GM18909 (cell line): ENCODE results near the gene BCAR1.
A peak's percentile ranks its signal among the peaks of the same experiment; 100 is the strongest.
"Not testable (repeated sequence)": the region's sequence is repeated elsewhere in the genome, so short reads cannot be mapped to it uniquely, and the experiment has no call there.

ENCODE experiments used
- ATAC-seq: cut with Tn5 transposase; IDR thresholded peaks from one replicate; pipeline ENCODE4 v1.9.1; 2021; ENCODE audit warnings: mild to moderate bottlenecking; ENCODE audit not compliant: unreplicated experiment, poor library complexity

The BCAR1 gene

DNA sequence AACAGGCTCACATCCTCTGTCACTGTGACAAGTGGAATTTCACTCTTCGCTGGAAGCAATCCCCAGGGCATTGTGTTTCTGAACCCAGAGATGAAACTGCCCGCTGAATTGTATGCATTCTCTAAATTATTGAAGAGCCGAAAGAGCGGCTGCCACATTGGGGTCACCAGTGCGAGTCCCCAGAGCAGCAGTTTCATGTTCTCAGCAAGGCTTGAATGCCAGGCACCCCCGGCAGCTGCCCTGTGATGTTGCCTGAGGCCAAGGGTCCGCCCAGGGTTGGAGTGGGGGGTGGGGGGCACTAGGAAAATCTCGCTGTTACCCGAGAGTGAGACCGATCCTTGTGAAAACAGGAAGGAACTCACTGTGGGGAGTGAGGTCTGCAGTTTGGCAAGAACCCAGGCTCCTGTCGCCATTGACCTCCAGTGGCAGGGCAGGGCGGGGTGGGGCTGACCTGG is 20.7 kb upstream of the BCAR1 start:
- ATAC-seq: peak; percentile 69

- peak; percentile 27 for ATAC-seq
Measured at GRCh38 chr16:75271441-75272096, 20.1 kb upstream of the BCAR1 start.

GRCh38 chr16:75269358-75269757 is 17.9 kb upstream of the BCAR1 start:
- ATAC-seq: not testable (repeated sequence)

- no peak for ATAC-seq
Measured at GRCh38 chr16:75267631-75268264, 16.3 kb upstream of the BCAR1 start.

- ATAC-seq: no peak
Measured at GRCh38 chr16:75266738-75267630, 15.6 kb upstream of the BCAR1 start.

DNA sequence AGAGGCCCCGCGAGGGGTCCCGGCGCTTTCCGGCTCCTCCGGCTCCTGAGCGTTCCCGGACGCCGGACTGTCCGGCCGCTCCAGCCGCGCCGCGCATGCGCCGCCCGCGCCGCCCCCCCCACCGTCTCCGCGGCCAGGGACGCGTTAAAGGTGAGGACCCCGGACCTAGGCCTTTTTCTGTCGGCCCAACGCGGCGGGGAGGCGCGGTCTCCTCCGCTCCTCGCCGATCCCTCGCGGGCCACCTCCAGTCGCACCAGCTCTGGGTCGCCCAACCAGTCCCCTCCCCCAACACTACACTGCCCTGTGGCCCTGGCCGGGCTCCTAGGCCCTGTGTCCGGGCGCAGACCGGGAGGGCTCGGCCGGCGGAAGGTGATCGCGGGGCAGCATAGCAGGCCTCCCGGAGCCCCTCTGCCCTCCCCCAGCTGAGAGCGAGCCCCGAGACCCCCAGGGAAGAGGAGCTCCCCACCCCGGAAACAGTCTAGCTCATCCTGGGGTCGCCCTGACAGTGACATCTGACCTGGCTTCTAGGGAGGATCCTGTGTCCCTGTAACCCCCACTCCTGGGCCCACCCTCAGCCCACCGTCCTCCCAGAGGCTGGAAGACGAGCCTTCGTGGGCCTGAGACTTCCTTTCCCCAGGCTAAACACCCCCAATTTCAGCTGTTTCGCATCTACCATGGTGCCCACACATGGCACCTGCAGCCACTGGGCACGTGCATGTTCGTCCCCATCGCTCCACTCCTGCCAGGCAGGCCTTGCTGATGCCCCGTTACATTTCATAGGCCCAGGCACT is 14.7 kb upstream of the BCAR1 start:
- peak; percentile 70 for ATAC-seq

DNA sequence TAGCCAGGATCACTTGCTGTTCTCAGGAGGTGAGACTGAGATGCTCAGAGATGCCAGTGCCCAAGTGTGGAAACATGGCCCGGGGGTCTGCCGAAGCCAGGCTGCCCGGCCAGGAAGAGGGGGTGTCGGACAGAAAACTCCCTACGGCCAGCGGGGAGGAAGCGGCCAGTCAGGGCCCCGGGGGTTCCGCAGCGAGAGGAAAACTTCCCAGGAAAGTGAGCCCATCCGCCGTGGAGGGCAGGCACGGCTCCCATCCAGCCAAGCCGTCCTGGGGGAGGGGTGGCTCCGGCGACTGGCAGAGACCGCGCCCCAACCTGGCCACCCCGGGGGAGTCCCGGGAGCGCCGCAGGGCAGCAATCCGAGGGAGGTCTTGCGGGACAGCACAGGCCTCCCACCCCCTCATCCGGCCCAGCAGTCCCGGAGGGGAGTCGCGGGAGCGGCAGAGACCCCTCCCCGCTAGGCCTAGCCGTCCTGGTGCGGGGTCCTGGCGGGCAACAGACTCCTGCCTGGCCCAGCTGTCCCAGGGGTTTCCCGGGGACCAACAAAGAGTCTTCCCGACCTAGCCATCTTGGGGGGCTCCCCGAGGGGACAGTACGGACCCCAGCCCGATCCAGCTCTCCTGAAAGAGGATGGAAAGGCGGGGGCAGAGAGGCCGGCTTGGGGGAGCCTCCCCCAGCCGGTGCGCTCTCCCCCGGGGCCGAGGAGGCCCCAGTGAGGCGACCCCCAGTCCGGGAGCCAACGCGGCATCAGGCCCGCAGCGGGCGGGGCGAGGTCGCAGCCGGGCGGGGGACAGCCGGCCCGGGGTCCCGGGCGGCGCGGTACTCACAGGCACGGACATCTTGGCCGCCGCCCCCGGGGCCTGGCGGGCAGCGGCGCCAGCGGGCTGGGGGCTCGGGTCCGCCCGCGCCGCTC is 13.8 kb upstream of the BCAR1 start:
- ATAC-seq: peak; percentile 29

GRCh38 chr16:75264457-75264998 is 13.1 kb upstream of the BCAR1 start:
- no peak for ATAC-seq

DNA sequence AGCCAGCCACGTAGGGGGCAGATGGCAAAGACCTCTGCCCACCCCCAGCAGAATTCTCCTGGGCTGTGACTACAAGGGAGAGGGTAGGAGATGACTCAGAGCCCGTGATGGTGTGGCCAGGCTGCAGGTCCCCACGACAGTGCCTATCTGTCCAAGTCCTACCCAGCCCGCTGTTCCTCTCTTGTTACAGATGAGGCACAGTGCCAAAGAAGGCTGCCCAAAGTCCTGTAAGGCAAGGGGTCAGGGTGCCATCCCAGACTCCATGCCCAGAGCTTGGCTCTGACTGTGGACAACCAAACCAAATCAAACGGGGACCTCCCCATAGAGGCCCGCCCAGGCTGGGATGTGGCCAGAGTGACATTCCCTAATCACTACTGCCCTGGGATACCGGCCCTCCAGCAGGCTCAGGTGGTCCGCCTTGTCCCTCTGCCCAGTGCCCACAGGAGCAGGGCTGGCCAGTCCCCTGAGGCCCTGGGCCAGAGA is 12.6 kb upstream of the BCAR1 start:
- no peak for ATAC-seq

GRCh38 chr16:75263291-75263962 is 12.0 kb upstream of the BCAR1 start:
- no peak for ATAC-seq

- no peak for ATAC-seq
Measured at GRCh38 chr16:75262800-75263127, 11.3 kb upstream of the BCAR1 start.

DNA sequence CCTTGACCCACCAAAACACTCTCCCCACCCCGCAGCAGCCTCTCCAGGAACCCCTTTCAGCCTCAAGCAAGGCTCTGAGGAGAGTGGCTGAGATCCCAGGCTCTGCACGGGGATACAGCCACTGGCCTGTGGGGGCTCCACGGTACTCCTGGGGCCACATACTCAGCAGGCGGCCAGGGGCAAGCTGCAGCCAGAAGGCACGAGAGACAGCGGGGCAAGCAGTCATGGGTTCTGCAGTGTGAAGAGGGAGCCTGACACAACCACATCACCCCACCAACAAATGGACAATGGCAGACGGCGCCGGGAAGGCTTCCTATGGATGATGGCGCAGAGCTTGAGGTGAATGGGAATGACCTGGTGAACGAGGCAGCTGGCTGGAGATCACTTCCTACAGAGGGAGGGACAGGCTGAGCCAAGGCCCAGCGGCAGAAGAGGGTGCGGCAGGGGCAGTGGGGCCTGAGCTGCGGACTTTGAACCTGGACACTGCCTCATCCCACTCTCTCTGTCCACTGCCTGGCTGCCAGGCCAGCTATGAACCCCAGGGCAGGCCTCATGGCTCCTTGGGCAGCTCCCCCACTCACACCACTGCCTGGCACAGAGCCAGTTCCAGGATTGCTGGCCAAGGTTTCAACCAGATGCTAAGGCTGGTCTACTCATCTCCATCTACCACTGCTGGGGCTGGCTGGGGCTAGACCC is 10.8 kb upstream of the BCAR1 start:
- ATAC-seq: no peak

- no peak for ATAC-seq
Measured at GRCh38 chr16:75261590-75262078, 10.2 kb upstream of the BCAR1 start.

- ATAC-seq: no peak
Measured at GRCh38 chr16:75260851-75261589, 9.6 kb upstream of the BCAR1 start.

DNA sequence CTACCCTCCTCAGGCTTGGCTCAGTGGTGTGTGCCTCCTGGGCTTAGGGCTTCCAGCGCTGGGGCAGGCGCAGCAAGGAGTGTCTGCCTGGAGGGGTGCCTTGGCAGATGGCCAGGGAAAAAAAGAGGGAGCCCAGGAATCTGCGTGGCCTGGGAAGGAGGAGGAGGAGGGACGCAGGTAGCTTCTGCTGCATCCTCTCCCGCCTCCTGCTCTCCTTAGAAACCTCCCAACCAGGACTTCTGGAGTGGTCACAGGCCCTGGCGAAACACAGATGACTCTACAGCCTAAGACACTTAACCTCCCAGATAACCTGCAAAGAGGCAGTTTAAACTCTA is 7.3 kb upstream of the BCAR1 start:
- ATAC-seq: no peak

DNA sequence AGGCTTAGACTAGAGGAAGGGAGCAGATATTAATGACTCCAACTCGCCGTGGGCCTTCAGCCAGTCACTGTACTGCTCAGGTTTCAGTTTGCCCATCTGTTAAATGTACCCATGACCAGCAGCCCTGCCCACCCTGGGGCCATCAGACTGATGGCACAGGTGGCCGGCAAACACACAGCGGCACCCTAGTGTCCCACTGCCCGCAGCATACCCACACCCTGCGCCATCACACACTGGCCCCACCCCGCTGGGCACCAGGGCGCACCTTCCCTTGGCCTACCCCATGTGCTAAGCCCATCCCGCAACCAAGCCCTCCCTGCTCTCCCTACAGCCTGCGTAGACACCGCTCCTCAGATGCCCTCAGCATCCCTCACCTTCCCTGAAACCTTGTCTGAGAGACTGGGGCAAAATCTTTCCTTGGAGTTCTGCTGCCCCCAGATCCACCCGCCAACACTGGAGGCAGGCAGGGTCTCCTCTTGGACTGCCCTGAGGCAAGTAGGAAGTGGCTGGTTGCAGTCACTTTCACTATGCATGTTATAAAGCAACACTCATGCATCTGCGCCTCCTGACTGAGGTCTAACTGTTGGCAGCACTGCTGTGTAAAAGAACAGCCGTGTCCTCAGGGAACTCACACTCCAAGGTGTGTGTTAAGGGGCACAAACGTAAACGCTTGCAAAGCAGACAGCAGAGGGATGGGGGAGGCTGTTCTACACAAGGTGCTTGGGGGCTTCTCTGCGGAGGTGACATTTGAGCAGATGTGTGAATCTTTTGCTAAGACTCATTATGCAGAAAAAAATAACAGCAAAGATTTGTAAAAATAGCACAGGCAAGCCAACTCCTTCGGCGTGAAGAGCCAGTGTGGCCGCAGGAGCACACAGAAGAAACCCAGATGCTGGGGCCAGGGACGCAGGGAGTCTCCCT is 6.7 kb upstream of the BCAR1 start:
- no peak for ATAC-seq
